Gastroesophageal sphincter (tissue), 3 donors: ENCODE data around the gene LPP.

ENCODE experiments used
- CTCF ChIP-seq, 4 experiments: fragments of 200-600 bp in 2 of 4; fragments of 450-650 bp in 2 of 4; sonication (generic) in 1 of 4; IDR thresholded peaks; one replicate each; pipeline ENCODE4 v1.5.1; 2017 to 2019; ENCODE audit warnings: antibody characterized with exemption in 4 of 4, mild to moderate bottlenecking in 2 of 4, moderate library complexity in 2 of 4
- EP300 ChIP-seq: sonication (generic); formaldehyde crosslinking; IDR thresholded peaks from one replicate; pipeline ENCODE4 v1.6.1; 2017; ENCODE audit warnings: antibody characterized with exemption, mild to moderate bottlenecking
- POLR2A ChIP-seq, 2 donors: fragments of 450-650 bp; IDR thresholded peaks; one replicate each; pipeline ENCODE4 v1.6.1; 2017; ENCODE audit warnings: antibody characterized with exemption in 2 of 2, mild to moderate bottlenecking in 2 of 2, moderate library complexity in 1 of 2
- POLR2AphosphoS5 ChIP-seq: sonication (generic); formaldehyde crosslinking; IDR thresholded peaks from one replicate; pipeline ENCODE4 v1.6.1; 2017; ENCODE audit warnings: antibody characterized with exemption

- TF ChIP-seq POLR2A (IDR thresholded peaks at IDR 0.05) = no peak
- no peak for TF ChIP-seq CTCF (IDR thresholded peaks at IDR 0.05)
- TF ChIP-seq EP300 = no peak
- no peak for TF ChIP-seq POLR2AphosphoS5
Observed at GRCh38 chr3:188844096-188844495, 690.1 kb downstream of the LPP start.
